8988T (cell line): ENCODE measurements around the gene MIA2.
"Not testable (repeated sequence)": the region's sequence is repeated elsewhere in the genome, so short reads cannot be mapped to it uniquely, and the experiment has no call there.

ENCODE experiments used
- DNase-seq: peaks from one replicate; pipeline ENCODE4 v3.0.0; 2011

Gene MIA2

DNA sequence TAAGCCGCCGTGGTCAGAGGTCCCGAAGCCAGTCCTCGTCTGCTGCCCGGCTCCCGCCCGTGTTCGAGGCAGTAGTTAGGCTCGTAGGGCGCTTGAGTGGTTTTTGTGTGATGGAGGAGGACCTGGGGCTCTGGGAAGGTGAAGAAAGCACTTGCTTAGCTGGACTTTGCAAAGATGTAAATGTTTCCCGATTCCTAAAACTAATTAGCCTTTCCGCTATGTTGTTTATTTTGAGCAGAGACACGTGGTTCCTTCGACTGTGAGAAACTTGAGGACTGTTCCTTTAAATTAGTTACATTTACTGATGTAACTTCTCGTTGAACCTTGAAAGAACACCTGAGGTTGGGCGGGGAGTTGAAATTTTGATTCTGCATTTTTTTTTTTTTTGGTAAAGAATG is 33.9 kb downstream of the MIA2 start:
- no peak for DNase-seq

DNA sequence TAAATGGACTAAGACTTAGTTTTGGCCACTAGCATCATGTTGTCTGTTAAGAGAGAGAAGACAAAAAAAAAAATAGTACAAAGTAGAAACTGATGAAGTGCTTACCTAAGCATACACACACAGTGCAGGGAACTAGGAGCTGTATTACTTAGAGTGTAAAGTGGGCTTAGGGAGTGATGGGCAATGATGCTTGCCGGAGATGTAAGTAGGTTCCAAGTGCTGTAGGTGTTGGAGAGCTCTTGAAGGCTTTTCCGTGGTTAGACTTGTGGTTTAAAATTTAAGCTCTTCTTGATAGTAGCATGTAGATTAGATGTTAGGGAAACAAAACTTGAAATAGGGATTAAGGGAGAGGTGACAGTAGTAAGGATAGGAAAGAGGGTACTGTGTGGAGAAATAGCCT is 34.7 kb downstream of the MIA2 start:
- no peak for DNase-seq

DNA sequence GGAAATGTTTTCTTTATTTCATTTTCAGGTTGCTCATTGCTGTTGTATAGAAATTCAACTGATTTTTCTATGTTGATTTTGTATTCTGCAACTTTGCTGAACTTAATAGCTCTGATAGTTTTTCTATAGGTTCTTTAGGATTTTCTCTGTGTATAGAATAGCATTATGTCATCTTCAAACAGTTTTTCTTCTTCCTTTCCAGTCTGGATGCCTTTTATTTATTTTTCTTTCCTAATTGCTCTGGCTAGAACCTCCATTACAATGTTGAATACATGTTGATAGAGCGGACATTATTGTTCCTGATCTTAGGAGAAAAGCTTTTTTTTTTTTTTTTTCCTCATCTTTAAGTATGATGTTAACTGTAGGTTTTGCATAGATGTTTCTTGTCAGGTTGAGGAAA is 39.2 kb downstream of the MIA2 start:
- DNase-seq, result no peak

DNA sequence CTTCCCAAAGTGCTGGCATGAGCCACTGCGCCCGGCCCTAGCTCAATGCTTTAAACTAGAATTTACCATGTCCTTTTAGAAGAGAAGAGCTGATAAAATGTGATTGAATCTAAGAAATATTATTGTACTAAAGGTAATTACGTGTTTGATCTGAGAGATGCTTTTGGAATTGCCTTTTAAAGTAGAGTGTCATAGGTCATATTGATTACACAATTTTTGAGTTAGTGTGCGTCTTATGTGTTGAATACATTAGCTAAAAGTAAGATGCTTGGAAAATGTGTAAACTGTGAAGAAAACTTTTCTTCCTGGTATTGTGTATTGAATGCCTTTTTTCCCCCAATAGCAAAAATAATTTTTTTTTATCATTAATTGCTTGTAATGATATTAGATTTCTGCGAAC is 41.7 kb downstream of the MIA2 start:
- DNase-seq, result no peak

DNA sequence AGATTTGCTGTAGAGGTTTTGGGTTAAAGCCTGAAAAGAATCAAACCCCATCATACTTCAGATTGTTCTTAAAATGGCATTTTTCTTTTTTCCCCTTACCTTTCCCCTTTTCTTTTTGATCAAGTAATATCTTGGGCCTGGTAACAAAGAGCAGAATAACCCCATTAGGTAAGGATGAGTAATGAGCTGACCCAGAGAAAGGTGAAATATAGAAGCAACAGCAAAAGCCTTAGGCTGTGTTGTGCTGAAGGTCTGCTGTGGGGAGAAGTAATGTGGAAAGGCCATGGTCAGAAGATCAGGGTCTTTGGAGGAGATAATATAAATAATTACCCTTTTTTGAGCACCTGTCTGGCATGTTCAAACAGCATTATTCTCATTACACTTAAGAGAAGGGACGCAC is 42.3 kb downstream of the MIA2 start:
- DNase-seq, result no peak

DNA sequence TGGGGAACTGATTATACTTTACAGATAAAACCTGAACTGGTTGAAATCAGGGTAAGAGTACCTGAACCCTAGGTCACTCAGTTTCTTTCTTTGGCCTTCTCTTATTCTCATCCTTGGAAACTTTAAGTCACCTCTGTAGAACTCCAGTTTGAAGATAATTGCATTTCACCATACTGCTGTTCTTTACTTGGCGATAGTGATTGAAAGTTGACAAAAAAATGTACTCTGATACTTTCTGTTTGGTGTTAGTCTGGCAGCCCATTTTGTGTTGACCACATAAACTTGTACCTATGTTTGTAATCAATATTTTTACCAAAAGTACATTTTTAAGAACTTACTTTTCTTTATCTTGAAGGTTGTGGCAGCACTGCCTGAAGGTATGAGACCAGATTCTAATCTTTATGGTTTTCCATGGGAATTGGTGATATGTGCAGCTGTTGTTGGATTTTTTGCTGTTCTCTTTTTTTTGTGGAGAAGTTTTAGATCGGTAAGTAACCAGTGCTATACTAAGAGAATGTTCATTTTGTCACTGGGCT is 42.9 kb downstream of the MIA2 start:
- DNase-seq, result no peak

DNA sequence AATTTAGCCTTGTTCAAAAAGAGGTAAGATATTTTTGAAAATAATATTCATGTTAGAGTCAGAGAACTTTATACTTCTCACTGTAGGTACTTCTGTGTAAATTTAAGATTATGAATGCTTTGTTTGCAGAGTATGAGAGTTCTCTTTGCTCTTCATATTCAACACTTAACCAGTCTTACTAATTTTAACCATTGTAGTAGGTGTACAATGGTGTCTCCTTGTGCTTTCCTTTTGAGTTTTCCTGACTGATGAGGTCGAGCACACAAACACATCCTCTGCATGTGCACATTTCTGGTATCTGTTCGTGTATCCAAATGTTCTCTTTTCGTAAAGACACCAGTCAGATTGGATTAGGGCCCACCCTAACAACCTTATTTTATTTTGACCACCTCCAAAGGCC is 45.8 kb downstream of the MIA2 start:
- no peak for DNase-seq

DNA sequence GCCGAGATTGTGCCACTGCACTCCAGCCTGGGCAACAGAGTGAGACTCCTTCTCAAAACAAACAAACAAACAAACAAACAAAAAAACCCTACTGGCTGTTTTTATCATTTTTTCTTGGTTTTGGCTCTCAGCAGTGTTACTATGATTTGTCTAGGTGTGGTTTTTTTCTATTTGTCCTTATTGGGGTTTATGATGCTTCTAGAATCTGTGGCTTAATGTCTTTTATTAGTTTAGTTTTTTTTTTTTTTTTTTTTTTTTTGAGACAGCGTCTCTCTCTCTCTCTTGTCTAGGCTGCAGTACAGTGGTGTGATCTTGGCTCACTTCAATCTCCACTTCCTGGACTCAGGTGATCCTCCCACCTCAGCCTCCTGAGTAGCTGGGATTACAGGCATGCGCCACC is 47.0 kb downstream of the MIA2 start:
- DNase-seq, result not testable (repeated sequence)

DNA sequence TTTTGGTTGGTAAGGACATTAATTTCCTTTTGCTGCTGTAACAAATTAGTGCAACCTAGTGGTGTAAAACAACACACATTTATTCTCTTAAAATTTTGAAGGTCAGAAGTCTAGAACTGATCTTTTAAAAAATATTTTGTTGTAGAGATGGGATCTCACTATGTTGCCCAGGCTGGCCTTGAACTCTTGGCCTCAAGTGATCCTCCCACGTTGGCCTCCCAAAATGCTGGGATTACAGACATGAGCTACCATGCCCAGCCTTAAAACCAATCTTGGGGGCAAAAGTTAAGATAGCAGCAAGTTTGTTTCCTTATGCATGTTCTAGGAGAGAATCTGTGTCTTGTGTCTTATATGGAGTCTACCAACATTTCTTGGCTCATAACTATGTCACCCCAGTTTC is 55.8 kb downstream of the MIA2 start:
- no peak for DNase-seq

DNA sequence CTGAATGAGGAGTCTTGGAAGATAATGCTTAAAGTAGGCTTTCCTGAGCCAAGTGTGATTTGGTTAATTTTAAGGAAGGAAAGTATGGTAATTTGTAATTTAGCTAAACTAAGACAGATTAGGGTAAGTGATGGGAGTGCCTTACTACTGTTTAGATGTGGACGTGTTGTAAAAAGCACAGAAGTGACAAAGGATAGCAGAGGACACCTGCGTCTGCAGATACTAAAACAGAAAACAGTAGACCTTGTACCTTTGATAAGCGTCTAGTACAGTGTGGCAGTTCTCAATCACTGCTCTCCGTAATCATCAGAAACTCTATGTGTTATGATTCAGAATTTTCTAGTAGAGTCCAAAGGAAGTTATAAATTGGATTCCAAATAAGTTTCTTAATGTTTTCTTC is 58.0 kb downstream of the MIA2 start:
- no peak for DNase-seq

DNA sequence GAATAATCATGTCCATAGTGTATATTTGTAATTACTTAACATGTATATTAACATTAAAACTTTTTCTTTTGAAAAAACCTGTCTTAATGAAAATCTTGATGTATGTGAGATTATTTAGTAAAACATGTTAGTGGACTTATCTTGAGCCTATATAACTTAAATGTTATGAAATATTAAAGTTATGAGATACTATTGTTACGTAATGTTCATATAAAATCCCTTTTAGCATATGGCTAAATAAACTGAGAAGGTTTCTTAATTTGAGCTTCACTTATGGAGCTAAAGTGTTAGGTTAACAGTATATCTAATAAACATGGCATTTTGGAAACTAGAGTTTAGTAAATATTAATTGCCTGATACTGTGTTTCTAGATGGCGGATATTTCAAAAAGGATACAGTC is 59.9 kb downstream of the MIA2 start:
- DNase-seq, result no peak

DNA sequence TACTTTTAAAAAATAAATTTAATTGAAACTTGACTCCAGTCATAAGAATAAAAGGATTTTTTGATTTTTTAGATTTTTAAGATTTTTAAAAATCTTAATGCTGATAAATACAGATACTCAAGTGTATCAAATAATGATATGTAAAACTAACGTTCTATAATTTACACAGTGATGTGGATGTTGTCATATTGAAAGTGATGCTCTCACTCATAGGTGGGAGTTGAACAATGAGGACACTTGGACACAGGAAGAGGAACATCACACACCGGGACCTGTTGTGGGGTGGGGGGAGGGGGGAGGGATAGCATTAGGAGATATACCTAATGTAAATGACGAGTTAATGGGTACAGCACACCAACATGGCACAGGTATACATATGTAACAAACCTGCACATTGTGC is 66.7 kb downstream of the MIA2 start:
- not testable (repeated sequence) for DNase-seq

DNA sequence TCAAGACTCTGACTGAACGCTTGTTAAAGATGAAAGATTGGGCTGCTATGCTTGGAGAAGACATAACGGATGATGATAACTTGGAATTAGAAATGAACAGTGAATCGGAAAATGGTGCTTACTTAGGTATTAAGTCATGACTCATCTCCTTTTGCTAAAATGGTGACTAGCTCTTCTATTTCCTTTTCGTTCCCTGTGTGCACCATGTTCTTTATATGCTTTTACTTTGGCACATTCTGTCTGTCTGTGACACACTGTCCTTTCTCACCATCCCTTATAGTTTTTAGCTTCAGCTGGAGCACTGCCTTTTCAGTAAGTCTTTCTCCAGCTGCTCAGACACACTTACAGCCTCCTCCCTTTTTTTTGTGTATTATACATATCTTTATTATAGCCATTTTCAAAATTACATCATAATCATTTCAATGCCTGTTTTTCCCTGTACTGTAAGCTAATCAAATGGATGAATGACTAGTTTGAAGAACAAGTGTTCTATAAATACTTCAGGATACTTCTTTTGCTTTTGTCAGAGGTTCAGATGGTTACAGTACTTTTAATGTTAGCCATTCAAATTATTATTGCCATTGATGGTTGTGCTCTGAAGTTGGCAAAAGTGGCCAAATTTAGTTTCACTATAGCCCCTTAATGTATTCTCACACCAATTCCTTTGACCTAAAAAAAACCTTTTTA is 68.6 kb downstream of the MIA2 start:
- DNase-seq, result no peak

DNA sequence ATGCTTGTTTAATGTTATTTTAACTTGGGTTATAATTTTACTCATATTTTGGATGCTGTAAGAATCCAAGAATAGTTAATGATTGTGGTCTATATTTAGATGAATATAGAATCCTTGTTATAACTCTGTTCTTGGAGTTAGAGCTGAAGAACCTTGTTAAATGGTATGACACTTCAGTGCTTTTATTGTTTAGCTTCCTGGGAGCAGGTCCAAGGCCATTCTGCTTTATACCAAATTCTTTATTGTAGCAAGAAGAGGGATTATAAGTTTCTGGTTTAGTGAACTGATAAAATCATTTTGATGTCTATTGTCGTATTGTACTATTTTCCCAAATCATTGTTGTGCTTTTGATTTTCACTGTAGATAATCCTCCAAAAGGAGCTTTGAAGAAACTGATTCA is 69.4 kb downstream of the MIA2 start:
- no peak for DNase-seq

DNA sequence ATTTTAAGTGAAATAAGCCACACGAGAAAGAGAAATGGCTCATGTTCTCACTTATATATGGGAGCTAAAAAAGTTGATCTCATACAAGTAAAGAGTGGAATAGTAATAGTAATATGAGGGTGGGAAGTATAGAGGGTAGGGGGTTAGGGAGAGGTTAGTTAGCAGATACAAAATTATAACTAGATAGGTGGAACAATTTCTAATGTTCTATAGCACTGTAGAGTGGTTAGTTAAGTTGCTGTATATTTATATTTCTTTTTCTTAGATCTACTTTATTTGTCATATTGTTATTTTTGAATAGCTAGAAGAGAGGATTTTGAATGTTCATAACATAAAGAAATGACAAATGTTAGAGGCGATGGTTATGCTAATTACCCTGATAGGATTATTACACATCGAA is 74.1 kb downstream of the MIA2 start:
- DNase-seq, result no peak

DNA sequence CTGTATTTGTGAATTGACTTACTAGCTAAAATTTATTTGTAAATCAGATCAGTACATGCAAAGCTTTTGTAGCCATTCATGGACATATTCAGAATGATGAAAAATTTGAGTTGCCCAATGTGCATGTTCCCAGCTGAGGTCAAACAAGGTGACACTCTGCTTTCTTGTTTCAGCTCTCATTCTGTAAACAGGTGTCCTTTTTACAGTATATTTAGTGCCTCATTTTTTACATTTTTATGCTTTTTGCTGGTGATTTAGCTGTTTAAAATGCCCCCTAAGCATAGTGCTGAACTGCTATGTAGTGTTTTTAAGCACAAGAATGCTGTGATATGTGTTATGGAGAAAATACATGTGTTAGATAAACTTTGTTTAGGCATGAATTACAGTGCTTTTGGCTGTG is 76.3 kb downstream of the MIA2 start:
- DNase-seq, result no peak

DNA sequence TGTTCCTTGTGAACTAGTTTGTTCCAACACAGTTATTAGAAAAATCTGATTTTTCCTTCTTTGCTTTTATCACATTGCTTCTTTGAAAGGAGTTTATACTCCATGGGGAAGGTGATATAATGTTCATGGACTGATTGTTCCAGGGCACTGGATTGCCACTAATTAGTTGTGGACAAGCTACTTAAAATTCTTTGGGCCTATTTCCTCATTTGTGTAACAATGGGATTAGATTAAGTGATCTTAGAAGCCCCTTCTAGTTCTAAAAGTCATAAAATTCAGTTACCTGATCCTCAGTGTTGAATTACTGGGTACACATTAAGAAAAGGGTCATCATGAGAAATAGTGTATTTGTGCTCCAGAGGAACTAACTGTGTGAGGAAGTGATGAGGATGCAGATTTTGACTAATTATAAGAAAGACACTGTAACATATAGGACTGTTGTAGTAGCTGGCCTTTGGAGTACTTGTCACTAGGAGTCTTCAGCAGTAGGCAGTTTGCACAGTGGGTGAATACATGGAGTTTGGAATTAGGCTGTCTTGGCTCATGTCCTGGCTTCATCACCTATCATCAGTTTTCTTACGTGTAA is 82.2 kb downstream of the MIA2 start:
- no peak for DNase-seq

DNA sequence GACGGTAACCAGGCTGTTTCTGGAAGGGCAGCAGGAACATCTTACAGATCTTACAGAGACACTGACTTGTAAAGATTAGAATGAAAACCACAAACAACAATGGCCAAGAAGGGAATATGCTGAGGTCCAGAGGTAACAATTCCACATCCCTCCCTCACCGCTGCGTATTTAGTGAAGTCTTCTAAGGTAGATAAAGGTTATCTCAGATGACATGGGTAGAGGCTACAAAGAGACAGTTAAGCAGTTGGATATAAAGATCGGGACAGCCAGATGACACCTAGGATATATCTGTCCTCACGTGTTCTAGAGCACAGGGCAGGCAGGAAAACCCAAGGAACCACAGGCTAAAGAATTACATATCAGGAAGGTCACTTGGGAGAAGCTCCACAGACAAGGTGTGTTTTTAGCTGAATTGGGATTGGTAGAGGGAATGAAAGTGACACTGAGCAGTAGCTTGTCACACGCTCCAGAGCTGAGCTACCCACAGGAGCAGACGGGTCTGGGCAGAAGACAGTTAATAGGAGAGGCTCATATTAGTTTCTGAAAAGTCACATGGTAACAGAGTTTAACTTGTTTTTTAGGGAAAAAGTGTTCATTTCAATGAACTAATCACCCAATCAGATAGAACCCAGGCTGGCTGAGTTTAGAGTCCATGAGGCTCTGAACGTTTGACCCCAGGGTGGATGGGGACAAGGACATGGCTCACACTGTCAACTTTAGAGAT is 83.3 kb downstream of the MIA2 start:
- DNase-seq, result no peak

DNA sequence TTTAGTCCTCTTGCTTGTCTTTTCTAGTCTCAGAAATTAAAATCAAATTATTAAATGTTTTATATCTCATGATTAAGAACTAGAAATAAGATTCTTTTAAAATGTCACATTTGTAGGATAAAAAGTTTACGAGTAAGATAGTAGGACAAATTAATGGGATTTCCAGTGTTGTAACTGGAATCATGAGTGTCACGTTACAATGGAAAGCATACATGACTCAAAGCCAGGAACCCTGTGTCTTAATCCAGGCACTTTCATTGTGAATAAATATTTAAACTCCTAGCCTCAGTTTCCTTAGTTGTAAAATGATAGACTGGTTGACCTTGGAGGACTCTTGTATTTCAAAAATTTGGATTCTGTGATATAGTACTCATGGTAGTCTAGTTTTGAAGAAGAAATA is 84.9 kb downstream of the MIA2 start:
- no peak for DNase-seq

DNA sequence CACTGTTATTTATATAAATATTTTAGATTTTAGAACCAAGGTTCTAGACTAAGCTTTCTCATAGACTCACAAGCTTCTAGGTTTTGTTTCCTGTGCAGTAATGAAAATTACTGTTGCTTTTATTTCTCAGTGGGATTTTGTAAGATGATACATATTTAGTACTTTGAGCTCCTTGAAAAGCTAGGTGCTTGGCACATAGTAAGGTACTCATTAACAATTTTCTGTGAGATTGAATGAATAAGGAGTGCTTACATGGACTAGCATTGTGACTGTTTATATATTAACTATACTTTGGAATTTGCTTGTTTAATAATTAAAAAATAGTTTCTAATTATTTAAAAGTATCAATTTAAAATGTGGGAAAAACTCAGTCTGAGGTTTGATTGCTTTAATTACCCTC is 85.7 kb downstream of the MIA2 start:
- DNase-seq, result no peak

DNA sequence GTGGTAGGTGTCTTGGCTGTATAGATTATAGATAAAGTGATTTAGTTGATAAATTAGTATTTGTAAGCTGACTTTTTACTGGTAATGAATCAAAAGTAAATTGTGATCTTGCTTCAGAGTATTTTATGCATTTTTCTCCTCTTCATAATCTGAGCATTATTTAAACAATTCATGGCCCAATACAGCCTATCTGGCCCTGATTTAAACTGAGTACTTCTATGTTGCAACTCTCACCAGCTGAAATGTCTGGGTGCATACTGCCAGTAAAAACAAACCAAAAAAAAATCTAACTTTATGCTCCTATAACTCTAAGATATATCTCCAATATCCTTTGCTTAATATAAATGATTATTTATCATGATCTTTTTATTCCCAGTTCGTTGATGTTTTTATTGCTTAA is 86.6 kb downstream of the MIA2 start:
- no peak for DNase-seq

DNA sequence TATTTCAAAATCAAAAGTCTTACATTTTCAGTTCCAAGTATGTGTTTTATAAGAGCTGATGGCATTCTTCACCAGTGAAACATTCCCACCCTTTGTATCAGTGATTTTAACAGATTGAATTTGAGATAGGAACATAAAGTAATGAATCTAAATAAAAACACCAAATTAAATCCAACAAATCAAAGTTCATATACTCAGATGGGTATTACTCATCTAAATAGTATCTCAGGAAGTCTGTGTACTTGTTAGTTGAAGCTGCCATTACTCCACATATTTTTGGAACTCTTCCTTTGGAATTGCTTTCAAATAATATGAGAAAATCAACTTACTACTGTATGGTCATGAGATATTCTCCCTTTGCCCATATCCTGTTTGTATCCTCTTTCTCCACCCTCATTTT is 89.1 kb downstream of the MIA2 start:
- DNase-seq, result no peak

DNA sequence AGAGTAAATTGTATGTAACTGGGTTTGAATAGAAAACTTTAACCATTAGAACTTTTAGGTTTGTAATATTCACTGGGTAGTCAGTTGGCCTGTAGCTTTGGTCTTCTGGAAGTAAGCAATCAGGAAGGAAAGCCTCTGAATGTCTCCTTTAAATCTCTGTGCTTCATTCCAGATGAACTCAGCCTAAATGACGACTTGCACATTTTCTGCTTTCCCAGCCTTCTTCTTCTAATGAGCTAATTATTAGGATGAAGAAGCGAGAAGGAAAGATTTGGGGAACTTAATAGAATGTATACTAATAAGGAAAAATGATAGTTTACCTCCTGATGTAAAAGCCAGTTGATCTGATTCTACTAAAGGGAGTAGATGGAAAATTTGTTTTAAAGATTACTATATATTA is 90.4 kb downstream of the MIA2 start:
- DNase-seq, result no peak

DNA sequence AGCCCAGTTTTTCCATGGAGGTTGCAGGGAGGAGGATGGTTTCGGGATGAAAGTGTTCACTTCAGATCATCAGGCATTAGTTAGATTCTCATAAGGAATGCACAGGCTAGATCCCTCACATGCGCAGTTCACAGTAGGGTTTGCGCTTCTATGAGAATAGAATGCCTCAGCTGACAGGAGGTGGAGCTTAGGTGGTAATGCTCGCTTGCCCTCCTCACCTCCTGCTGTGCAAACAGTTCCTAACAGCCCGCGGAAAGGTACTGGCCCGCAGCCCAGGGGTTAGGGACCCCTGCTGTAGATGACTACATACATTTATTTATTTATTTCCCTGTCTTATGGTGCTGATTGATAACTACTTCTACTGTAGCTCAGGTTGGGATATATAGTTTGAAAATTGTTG is 105.3 kb downstream of the MIA2 start:
- DNase-seq, result no peak
